GM21367 (cell line): ENCODE results near the gene RNF145.
"Not testable (repeated sequence)": the region's sequence is repeated elsewhere in the genome, so short reads cannot be mapped to it uniquely, and the experiment has no call there.

ENCODE experiments used
- ATAC-seq: cut with Tn5 transposase; IDR thresholded peaks from one replicate; pipeline ENCODE4 v1.9.1; 2021; ENCODE audit not compliant: unreplicated experiment

RNF145 gene

GRCh38 chr5:159120446-159120845, 88.9 kb downstream of the RNF145 start:
- no peak for ATAC-seq

DNA sequence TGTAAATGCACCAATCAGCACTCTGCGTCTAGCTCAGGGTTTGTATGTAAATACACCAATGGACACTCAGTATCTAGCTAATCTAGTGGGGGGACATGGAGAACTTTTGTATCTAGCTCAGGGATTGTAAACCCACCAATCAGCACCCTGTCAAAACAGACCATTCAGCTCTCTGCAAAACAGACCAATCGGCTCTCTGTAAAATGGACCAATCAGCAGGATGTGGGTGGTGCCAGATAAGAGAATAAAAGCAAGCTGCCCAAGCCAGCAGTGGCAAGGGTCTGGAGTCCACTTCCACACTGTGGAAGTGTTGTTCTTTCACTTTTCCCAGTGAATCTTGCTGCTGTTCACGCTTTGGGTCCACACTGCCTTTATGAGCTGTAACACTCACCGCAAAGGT, 89.5 kb downstream of the RNF145 start:
- ATAC-seq: not testable (repeated sequence)

DNA sequence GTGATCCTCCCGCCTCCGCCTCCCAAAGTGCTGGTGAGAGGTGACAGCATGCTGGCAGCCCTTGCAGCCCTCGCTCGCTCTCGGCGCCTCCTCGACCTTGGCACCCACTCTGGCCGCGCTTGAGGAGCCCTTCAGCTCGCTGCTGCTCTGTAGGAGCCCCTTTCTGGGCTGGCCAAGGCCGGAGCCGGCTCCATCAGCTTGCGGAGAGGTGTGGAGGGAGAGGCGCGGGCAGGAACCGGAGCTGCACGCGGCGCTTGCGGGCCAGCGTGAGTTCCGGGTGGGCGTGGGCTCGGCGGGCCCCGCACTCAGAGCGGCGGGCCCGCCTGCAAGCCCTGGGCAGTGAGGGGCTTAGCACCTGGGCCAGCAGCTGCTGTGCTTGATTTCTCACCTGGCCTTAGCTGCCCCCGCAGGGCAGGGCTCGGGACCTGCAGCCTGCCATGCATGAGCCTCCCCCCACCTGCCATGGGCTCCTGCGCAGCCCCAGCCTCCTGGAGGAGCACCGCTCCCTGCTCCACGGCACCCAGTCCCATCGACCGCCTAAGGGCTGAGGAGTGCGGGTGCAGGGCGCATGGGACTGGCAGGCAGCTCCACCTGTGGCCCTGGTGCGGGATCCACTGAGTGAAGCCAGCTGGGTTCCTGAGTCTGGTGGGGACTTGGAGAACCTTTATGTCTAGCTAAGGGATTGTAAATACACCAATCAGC, 90.2 kb downstream of the RNF145 start:
- ATAC-seq: not testable (repeated sequence)

DNA sequence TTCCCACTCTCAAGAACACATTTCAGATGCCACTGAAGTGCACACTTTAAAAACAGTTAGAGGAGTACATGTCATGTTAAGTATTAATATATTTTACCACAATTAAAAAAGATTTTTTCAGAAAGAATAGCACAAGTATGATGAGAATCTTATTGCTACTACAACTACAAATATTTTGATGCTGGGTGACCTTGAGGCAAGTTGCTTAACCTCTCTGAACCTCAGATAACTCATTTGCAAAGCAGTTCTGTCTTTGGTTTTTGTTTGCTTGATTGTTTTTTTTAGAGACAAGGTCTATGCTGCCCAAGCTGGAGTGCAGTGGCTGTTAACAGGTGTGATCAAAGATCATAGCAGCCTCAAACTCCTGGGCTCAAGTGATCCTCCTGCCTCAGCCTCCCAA, 95.9 kb downstream of the RNF145 start:
- no peak for ATAC-seq

DNA sequence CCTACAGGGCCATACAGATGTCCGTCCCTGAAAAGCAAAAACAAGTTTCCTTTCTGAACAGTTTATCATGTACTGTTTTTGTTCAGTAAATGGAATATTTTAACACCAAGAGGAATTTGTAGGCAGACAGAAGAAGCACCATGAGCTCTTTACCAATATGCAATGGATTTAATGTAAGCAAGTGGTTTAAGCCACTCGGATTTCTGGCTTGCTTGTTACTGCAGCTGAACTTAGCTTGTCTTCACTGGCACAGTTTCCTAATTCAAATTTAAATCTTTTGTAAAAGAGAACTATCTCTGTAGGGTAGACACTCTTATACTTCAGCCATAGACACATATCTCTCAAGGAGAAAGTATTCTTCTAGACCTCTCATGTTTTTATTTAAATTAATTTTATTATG, 96.9 kb downstream of the RNF145 start:
- ATAC-seq: no peak
